ENCODE results near the gene AMZ1.
"Not testable (repeated sequence)": the region's sequence is repeated elsewhere in the genome, so short reads cannot be mapped to it uniquely, and the experiment has no call there.

AMZ1 gene

GRCh38 chr7:2668401-2668800 lies 19.6 kb upstream of the AMZ1 start:
- no peak for TF ChIP-seq POLR2A (IDR thresholded peaks at IDR 0.05; ENCODE audit: low read depth, low read length)
- DNase-seq (ENCODE audit: insufficient read length, low spot score) (peak; percentile 83), FAIRE-seq (no peak)

GRCh38 chr7:2670171-2670570 lies 17.8 kb upstream of the AMZ1 start:
- FAIRE-seq (no peak), DNase-seq (ENCODE audit: insufficient read length, low spot score) (no peak)
- no peak for TF ChIP-seq POLR2A (IDR thresholded peaks at IDR 0.05; ENCODE audit: low read depth, low read length)

- DNase-seq (ENCODE audit: insufficient read length, low spot score) (peak; percentile 97), FAIRE-seq (no peak)
- no peak for TF ChIP-seq POLR2A (IDR thresholded peaks at IDR 0.05; ENCODE audit: low read depth, low read length)
Observed at GRCh38 chr7:2670720-2671391, 17.1 kb upstream of the AMZ1 start.

GRCh38 chr7:2673214-2673613 lies 14.8 kb upstream of the AMZ1 start:
- not testable (repeated sequence) for FAIRE-seq; DNase-seq (ENCODE audit: insufficient read length, low spot score)

- no peak for TF ChIP-seq POLR2A (IDR thresholded peaks at IDR 0.05; ENCODE audit: low read depth, low read length)
- no peak for FAIRE-seq
- no peak for DNase-seq (ENCODE audit: insufficient read length, low spot score)
Observed at GRCh38 chr7:2673934-2674333, 14.1 kb upstream of the AMZ1 start.

- TF ChIP-seq POLR2A (IDR thresholded peaks at IDR 0.05; ENCODE audit: low read depth, low read length) = no peak
- DNase-seq (ENCODE audit: insufficient read length, low spot score) = no peak
- FAIRE-seq = no peak
Observed at GRCh38 chr7:2675256-2675764, 12.7 kb upstream of the AMZ1 start.

GRCh38 chr7:2676576-2676975 lies 11.4 kb upstream of the AMZ1 start:
- FAIRE-seq; DNase-seq (ENCODE audit: insufficient read length, low spot score): not testable (repeated sequence)

GRCh38 chr7:2678454-2678853 lies 9.5 kb upstream of the AMZ1 start:
- DNase-seq (ENCODE audit: insufficient read length, low spot score); FAIRE-seq: not testable (repeated sequence)

- DNase-seq (ENCODE audit: insufficient read length, low spot score); FAIRE-seq: not testable (repeated sequence)
Observed at GRCh38 chr7:2679135-2680127, 8.6 kb upstream of the AMZ1 start.

- DNase-seq (ENCODE audit: insufficient read length, low spot score) (no peak), FAIRE-seq (no peak)
- TF ChIP-seq POLR2A (IDR thresholded peaks at IDR 0.05; ENCODE audit: low read depth, low read length) = no peak
Observed at GRCh38 chr7:2680256-2680655, 7.7 kb upstream of the AMZ1 start.

GRCh38 chr7:2680792-2681490 lies 7.1 kb upstream of the AMZ1 start:
- FAIRE-seq (no peak), DNase-seq (ENCODE audit: insufficient read length, low spot score) (peak; percentile 98)
- TF ChIP-seq POLR2A (IDR thresholded peaks at IDR 0.05; ENCODE audit: low read depth, low read length) = no peak

GRCh38 chr7:2681929-2682799 lies 5.8 kb upstream of the AMZ1 start:
- FAIRE-seq (no peak), DNase-seq (ENCODE audit: insufficient read length, low spot score) (no peak)
- TF ChIP-seq POLR2A (IDR thresholded peaks at IDR 0.05; ENCODE audit: low read depth, low read length) = no peak

- FAIRE-seq (no peak), DNase-seq (ENCODE audit: insufficient read length, low spot score) (no peak)
Observed at GRCh38 chr7:2684501-2684900, 3.5 kb upstream of the AMZ1 start.

More at GRCh38 chr7:2684501-2684900, 3.5 kb upstream of the AMZ1 start:
- TF ChIP-seq POLR2A (IDR thresholded peaks at IDR 0.05; ENCODE audit: low read depth, low read length) = no peak
